ENCODE measurements around the gene ANKRD39.

The ANKRD39 gene

DNA sequence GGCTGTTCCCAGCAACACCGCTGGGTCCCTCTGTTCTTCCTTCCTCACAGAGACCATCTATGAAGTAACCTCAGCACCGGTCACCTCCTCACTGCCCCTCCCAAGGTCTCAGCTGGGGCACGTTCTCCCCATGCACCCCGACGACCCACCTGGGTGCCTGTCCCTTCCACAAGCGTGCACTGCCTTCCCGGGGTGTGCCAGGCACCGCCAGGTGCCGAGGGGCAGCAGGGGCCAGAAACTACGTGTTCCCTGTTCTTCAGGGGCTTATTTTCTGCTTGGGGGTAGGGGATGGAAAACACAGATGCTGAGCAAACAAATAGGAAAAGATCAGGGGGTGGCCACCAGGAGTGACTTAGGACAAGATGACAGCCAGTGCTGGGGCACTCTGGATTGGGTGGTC lies 42.4 kb upstream of the ANKRD39 start:
- Histone ChIP-seq H2AFZ (ENCODE audit: low read depth, low read length) (no peak overlapping the region), H2BK5ac (ENCODE audit: low read depth, low read length, poor library complexity, severe bottlenecking) (no peak overlapping the region)
- 87% methylated on average over 10 of the region's 10 CpGs for WGBS

GRCh38 chr2:96899413-96899741 lies 41.6 kb upstream of the ANKRD39 start:
- Histone ChIP-seq H3K79me1 (replicated peaks; ENCODE audit: low read length, poor library complexity, severe bottlenecking) (no peaks in the 10 kb centered on the region), H3K23ac (ENCODE audit: low read length in 2 of 2) (no peak overlapping the region), H3K9ac (ENCODE audit: low read length) (no peak overlapping the region), H3K14ac (ENCODE audit: low read length in 2 of 2) (no peak overlapping the region), H2BK120ac (ENCODE audit: low read depth, low read length) (no peak overlapping the region), H4K91ac (ENCODE audit: low read length) (no peak overlapping the region), H2AFZ (ENCODE audit: low read depth, low read length) (no peak overlapping the region), H2BK15ac (ENCODE audit: low read depth, poor library complexity, severe bottlenecking) (no peak overlapping the region), H2AK5ac (ENCODE audit: low read length, severe bottlenecking) (no peak overlapping the region), H3K4me2 (ENCODE audit: low read length, poor library complexity, severe bottlenecking) (no peak overlapping the region), H3K4ac (ENCODE audit: low read depth in 1 of 2, low read length in 2 of 2) (no peak overlapping the region), H3K9me3 (ENCODE audit: control insufficient read depth, low read length) (no peaks in the 10 kb centered on the region), H3K4me3 (ENCODE audit: insufficient read depth in 1 of 2, low read depth in 1 of 2, low read length in 2 of 2) (no peak overlapping the region), H2BK5ac (ENCODE audit: low read depth, low read length, poor library complexity, severe bottlenecking) (no peak overlapping the region), H4K8ac (ENCODE audit: low read length) (no peak overlapping the region), H3K36me3 (ENCODE audit: control insufficient read depth in 1 of 2, insufficient read depth in 2 of 2, low read depth in 1 of 2, low read length in 2 of 2) (no peaks in the 10 kb centered on the region), H2BK12ac (ENCODE audit: low read length in 2 of 2) (no peak overlapping the region), H3K27ac (ENCODE audit: low read length, poor library complexity, severe bottlenecking) (no peak overlapping the region), H3K18ac (ENCODE audit: low read depth in 1 of 2, low read length in 2 of 2) (no peak overlapping the region), H3K4me1 (ENCODE audit: control insufficient read depth, insufficient read depth, low read depth, low read length) (peaks cover 8% of the 10 kb centered on the region), H3K27me3 (ENCODE audit: control insufficient read depth in 1 of 2, insufficient read depth in 1 of 2, low read length in 2 of 2) (peaks cover 0 to 4% of the 10 kb centered on the region in 2 experiments)
- no peak for DNase-seq
- 82% methylated on average over 4 of the region's 4 CpGs for WGBS

More for the DNA sequence above, 42.4 kb upstream of the ANKRD39 start:
- DNase-seq: no peak
- no peak overlapping the region for H3K27ac ChIP-seq (ENCODE audit: low read length, poor library complexity, severe bottlenecking)
- H4K91ac ChIP-seq (ENCODE audit: low read length): no peak overlapping the region
- H4K8ac ChIP-seq (ENCODE audit: low read length): no peak overlapping the region
- no peak overlapping the region for H3K9ac ChIP-seq (ENCODE audit: low read length)
- H3K4me1 ChIP-seq (ENCODE audit: control insufficient read depth, insufficient read depth, low read depth, low read length): peaks cover 7% of the 10 kb centered on the region
- no peak overlapping the region for H2BK15ac ChIP-seq (ENCODE audit: low read depth, poor library complexity, severe bottlenecking)
- H3K36me3 ChIP-seq (ENCODE audit: control insufficient read depth in 1 of 2, insufficient read depth in 2 of 2, low read depth in 1 of 2, low read length in 2 of 2): no peaks in the 10 kb centered on the region
- no peak overlapping the region for H3K14ac ChIP-seq (ENCODE audit: low read length in 2 of 2)
- no peak overlapping the region for H3K18ac ChIP-seq (ENCODE audit: low read depth in 1 of 2, low read length in 2 of 2)
- H3K4me2 ChIP-seq (ENCODE audit: low read length, poor library complexity, severe bottlenecking): no peak overlapping the region
- H2AK5ac ChIP-seq (ENCODE audit: low read length, severe bottlenecking): no peak overlapping the region
- no peak overlapping the region for H3K4me3 ChIP-seq (ENCODE audit: insufficient read depth in 1 of 2, low read depth in 1 of 2, low read length in 2 of 2)
- H2BK12ac ChIP-seq (ENCODE audit: low read length in 2 of 2): no peak overlapping the region
- peaks cover 0 to 4% of the 10 kb centered on the region in 2 experiments for H3K27me3 ChIP-seq (ENCODE audit: control insufficient read depth in 1 of 2, insufficient read depth in 1 of 2, low read length in 2 of 2)
- H3K23ac ChIP-seq (ENCODE audit: low read length in 2 of 2): no peak overlapping the region
- no peak overlapping the region for H2BK120ac ChIP-seq (ENCODE audit: low read depth, low read length)
- H3K79me1 ChIP-seq (replicated peaks; ENCODE audit: low read length, poor library complexity, severe bottlenecking): no peaks in the 10 kb centered on the region
- no peak overlapping the region for H3K4ac ChIP-seq (ENCODE audit: low read depth in 1 of 2, low read length in 2 of 2)
- no peaks in the 10 kb centered on the region for H3K9me3 ChIP-seq (ENCODE audit: control insufficient read depth, low read length)

GRCh38 chr2:96898641-96899412 lies 41.0 kb upstream of the ANKRD39 start:
- Histone ChIP-seq H3K14ac (ENCODE audit: low read length in 2 of 2) (peak overlapping the region in 1 of 2 experiments; percentile 26), H4K91ac (ENCODE audit: low read length) (no peak overlapping the region), H4K8ac (ENCODE audit: low read length) (no peak overlapping the region), H3K27ac (ENCODE audit: low read length, poor library complexity, severe bottlenecking) (no peak overlapping the region), H3K27me3 (ENCODE audit: control insufficient read depth in 1 of 2, insufficient read depth in 1 of 2, low read length in 2 of 2) (peaks cover 0 to 4% of the 10 kb centered on the region in 2 experiments), H3K36me3 (ENCODE audit: control insufficient read depth in 1 of 2, insufficient read depth in 2 of 2, low read depth in 1 of 2, low read length in 2 of 2) (no peaks in the 10 kb centered on the region), H3K9me3 (ENCODE audit: control insufficient read depth, low read length) (no peaks in the 10 kb centered on the region), H2BK5ac (ENCODE audit: low read depth, low read length, poor library complexity, severe bottlenecking) (no peak overlapping the region), H3K18ac (ENCODE audit: low read depth in 1 of 2, low read length in 2 of 2) (no peak overlapping the region), H2AFZ (ENCODE audit: low read depth, low read length) (no peak overlapping the region), H3K4me3 (ENCODE audit: insufficient read depth in 1 of 2, low read depth in 1 of 2, low read length in 2 of 2) (no peak overlapping the region), H3K79me1 (replicated peaks; ENCODE audit: low read length, poor library complexity, severe bottlenecking) (no peaks in the 10 kb centered on the region), H2BK12ac (ENCODE audit: low read length in 2 of 2) (no peak overlapping the region), H3K4me1 (ENCODE audit: control insufficient read depth, insufficient read depth, low read depth, low read length) (peaks cover 8% of the 10 kb centered on the region), H2BK15ac (ENCODE audit: low read depth, poor library complexity, severe bottlenecking) (no peak overlapping the region), H3K23ac (ENCODE audit: low read length in 2 of 2) (no peak overlapping the region), H3K4me2 (ENCODE audit: low read length, poor library complexity, severe bottlenecking) (no peak overlapping the region), H3K9ac (ENCODE audit: low read length) (no peak overlapping the region), H2BK120ac (ENCODE audit: low read depth, low read length) (no peak overlapping the region), H3K4ac (ENCODE audit: low read depth in 1 of 2, low read length in 2 of 2) (no peak overlapping the region), H2AK5ac (ENCODE audit: low read length, severe bottlenecking) (no peak overlapping the region)
- DNase-seq: no peak
- 78% methylated on average over 11 of the region's 11 CpGs for WGBS

DNA sequence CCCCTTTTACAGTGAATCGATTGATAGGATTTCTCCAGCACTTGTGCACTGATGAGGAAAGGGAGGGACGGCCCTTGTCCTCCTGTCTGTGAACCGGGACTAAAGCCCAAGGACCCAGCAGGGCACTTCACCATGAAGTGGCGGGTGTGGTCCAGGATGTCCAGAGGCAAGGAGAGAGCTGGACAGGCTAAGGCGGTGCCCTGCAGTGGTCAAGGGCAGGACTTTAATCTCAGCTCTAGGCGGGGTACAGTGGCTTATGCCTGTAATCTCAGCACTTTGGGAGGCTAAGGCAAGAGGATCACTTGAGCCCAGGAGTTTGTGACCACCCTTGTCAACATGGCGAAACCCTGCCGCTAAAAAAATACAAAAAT lies 40.3 kb upstream of the ANKRD39 start:
- H4K91ac ChIP-seq (ENCODE audit: low read length): no peak overlapping the region
- no peak overlapping the region for H3K4me3 ChIP-seq (ENCODE audit: insufficient read depth in 1 of 2, low read depth in 1 of 2, low read length in 2 of 2)
- no peak for DNase-seq
- H2BK5ac ChIP-seq (ENCODE audit: low read depth, low read length, poor library complexity, severe bottlenecking): no peak overlapping the region
- no peak overlapping the region for H3K4me2 ChIP-seq (ENCODE audit: low read length, poor library complexity, severe bottlenecking)
- H3K14ac ChIP-seq (ENCODE audit: low read length in 2 of 2): no peak overlapping the region
- no peak overlapping the region for H2BK120ac ChIP-seq (ENCODE audit: low read depth, low read length)
- H3K27ac ChIP-seq (ENCODE audit: low read length, poor library complexity, severe bottlenecking): no peak overlapping the region
- H3K4ac ChIP-seq (ENCODE audit: low read depth in 1 of 2, low read length in 2 of 2): no peak overlapping the region
- peaks cover 0 to 4% of the 10 kb centered on the region in 2 experiments for H3K27me3 ChIP-seq (ENCODE audit: control insufficient read depth in 1 of 2, insufficient read depth in 1 of 2, low read length in 2 of 2)
- no peaks in the 10 kb centered on the region for H3K9me3 ChIP-seq (ENCODE audit: control insufficient read depth, low read length)
- no peak overlapping the region for H3K9ac ChIP-seq (ENCODE audit: low read length)
- H2AK5ac ChIP-seq (ENCODE audit: low read length, severe bottlenecking): no peak overlapping the region
- H2BK15ac ChIP-seq (ENCODE audit: low read depth, poor library complexity, severe bottlenecking): no peak overlapping the region
- H3K79me1 ChIP-seq (replicated peaks; ENCODE audit: low read length, poor library complexity, severe bottlenecking): no peaks in the 10 kb centered on the region
- no peak overlapping the region for H3K18ac ChIP-seq (ENCODE audit: low read depth in 1 of 2, low read length in 2 of 2)
- H3K23ac ChIP-seq (ENCODE audit: low read length in 2 of 2): no peak overlapping the region
- no peak overlapping the region for H4K8ac ChIP-seq (ENCODE audit: low read length)
- H3K36me3 ChIP-seq (ENCODE audit: control insufficient read depth in 1 of 2, insufficient read depth in 2 of 2, low read depth in 1 of 2, low read length in 2 of 2): no peaks in the 10 kb centered on the region
- H2BK12ac ChIP-seq (ENCODE audit: low read length in 2 of 2): no peak overlapping the region
- H2AFZ ChIP-seq (ENCODE audit: low read depth, low read length): no peak overlapping the region
- 91% methylated on average over 8 of the region's 8 CpGs for WGBS
- H3K4me1 ChIP-seq (ENCODE audit: control insufficient read depth, insufficient read depth, low read depth, low read length): peaks cover 8% of the 10 kb centered on the region
